Naive thymus-derived CD4-positive, alpha-beta T cell (primary cell): ENCODE results near the gene CD247. TPM values are rescaled to one million over a fixed set of nuclear protein-coding genes. Genes with fewer than 3 reads are reported as not detected.

Experiments used
- ATAC-seq: fragments of 150-1000 bp; cut with Tn5 transposase; 2 replicates; pipeline ENCODE4 v1.10.0; 2021; ENCODE audit warnings: mild to moderate bottlenecking, moderate library complexity
- CTCF ChIA-PET: fragments of 350-600 bp; sonication (Branson Sonifier 250); formaldehyde crosslinking; loops from one replicate; lab custom pipeline; 2021; ENCODE audit warnings: antibody characterized with exemption; lab: Charles Lee
- POLR2A ChIA-PET: fragments of 350-600 bp; sonication (Branson Sonifier 250); formaldehyde crosslinking; loops from one replicate; lab custom pipeline; 2021; ENCODE audit warnings: antibody characterized with exemption, inconsistent platforms; lab: Charles Lee
- DNase-seq, 9 donors: peaks; one replicate each; pipeline versions ENCODE4 v3.0.0 to v3.0.0-alpha.2; 2020 to 2022; ENCODE audit warnings: mixed read lengths in 1 of 9
- H3K27ac ChIP-seq: one replicate; pipeline ENCODE4 v1.7.0; 2013; ENCODE audit warnings: mild to moderate bottlenecking, low read depth, low read length, moderate library complexity
- H3K27me3 ChIP-seq, 2 donors: one replicate each; pipeline ENCODE4 v1.7.0; 2013; ENCODE audit warnings: low read length in 2 of 2, mild to moderate bottlenecking in 2 of 2, moderate library complexity in 2 of 2; ENCODE audit not compliant: control insufficient read depth in 2 of 2, insufficient read depth in 2 of 2
- H3K36me3 ChIP-seq, 3 experiments: 1 replicate in 2 of 3; 2 replicates in 1 of 3; pipeline ENCODE4 v1.7.0; 2013; ENCODE audit warnings: low read length in 3 of 3, mild to moderate bottlenecking in 3 of 3, moderate library complexity in 1 of 3; ENCODE audit not compliant: insufficient read depth in 3 of 3, control insufficient read depth in 2 of 3
- H3K4me1 ChIP-seq, 2 donors: one replicate each; pipeline ENCODE4 v1.7.0; 2013; ENCODE audit warnings: low read length in 2 of 2, mild to moderate bottlenecking in 2 of 2, moderate library complexity in 1 of 2; ENCODE audit not compliant: control insufficient read depth in 2 of 2, insufficient read depth in 2 of 2
- H3K4me3 ChIP-seq: 2 replicates; pipeline ENCODE4 v1.7.0; 2013; ENCODE audit warnings: mild to moderate bottlenecking, low read length
- H3K9me3 ChIP-seq, 3 experiments: 1 replicate in 2 of 3; 2 replicates in 1 of 3; pipeline ENCODE4 v1.7.0; 2013; ENCODE audit warnings: low read length in 3 of 3; ENCODE audit not compliant: control insufficient read depth in 2 of 3
- H3K27ac Mint-ChIP-seq, 9 donors: one replicate each; pipeline ENCODE4 v1.8.0; 2020 to 2022; ENCODE audit warnings: mixed read lengths in 9 of 9, mild to moderate bottlenecking in 8 of 9, moderate library complexity in 5 of 9, inconsistent platforms in 2 of 9
- H3K27me3 Mint-ChIP-seq, 5 donors: one replicate each; pipeline ENCODE4 v1.8.0; 2021 to 2022; ENCODE audit warnings: mixed read lengths in 5 of 5, mild to moderate bottlenecking in 1 of 5
- H3K36me3 Mint-ChIP-seq, 5 donors: one replicate each; pipeline ENCODE4 v1.8.0; 2020 to 2022; ENCODE audit warnings: mixed read lengths in 5 of 5, mild to moderate bottlenecking in 3 of 5, inconsistent platforms in 1 of 5
- H3K4me1 Mint-ChIP-seq, 7 donors: one replicate each; pipeline ENCODE4 v1.8.0; 2020 to 2022; ENCODE audit warnings: mixed read lengths in 7 of 7, mild to moderate bottlenecking in 3 of 7, inconsistent platforms in 1 of 7
- H3K4me3 Mint-ChIP-seq, 10 donors: one replicate each; pipeline ENCODE4 v1.8.0; 2020 to 2022; ENCODE audit warnings: mild to moderate bottlenecking in 10 of 10, mixed read lengths in 10 of 10, moderate library complexity in 6 of 10, inconsistent platforms in 2 of 10
- H3K9me3 Mint-ChIP-seq, 11 donors: one replicate each; pipeline ENCODE4 v1.8.0; 2020 to 2022; ENCODE audit warnings: mixed read lengths in 11 of 11, mild to moderate bottlenecking in 4 of 11, inconsistent platforms in 1 of 11, moderate library complexity in 1 of 11
- intact Hi-C, 2 donors: fragments of 100-400 bp; cut with micrococcal nuclease; formaldehyde crosslinking; loops; one replicate each; pipeline ENCODE4 v1.15.1; 2023
- polyA plus RNA-seq, 2 donors: library from polyadenylated mRNA; unstranded; fragments of 300-500 nt; fragmentation: Illumina TruSeq; gene quantifications; one replicate each; pipeline ENCODE4 v1.2.3, GENCODE V29; 2021
- total RNA-seq, 6 experiments: library from RNA in 5 of 6; stranded (reverse) in 5 of 6; gene quantifications; 1 replicate in 5 of 6; 2 replicates in 1 of 6; pipeline ENCODE4 v1.2.3 and lab custom pipeline; 2021 to 2026

CD247 gene
- total RNA-seq (100 to 1,000 TPM; 246 to 476 (median 336) TPM), polyA plus RNA-seq (100 to 1,000 TPM; 352 to 437 TPM), total RNA-seq (lab: John Stamatoyannopoulos, UW) (451 reads per million, percentile 97 among the genes with 10 or more reads in this experiment)

DNA sequence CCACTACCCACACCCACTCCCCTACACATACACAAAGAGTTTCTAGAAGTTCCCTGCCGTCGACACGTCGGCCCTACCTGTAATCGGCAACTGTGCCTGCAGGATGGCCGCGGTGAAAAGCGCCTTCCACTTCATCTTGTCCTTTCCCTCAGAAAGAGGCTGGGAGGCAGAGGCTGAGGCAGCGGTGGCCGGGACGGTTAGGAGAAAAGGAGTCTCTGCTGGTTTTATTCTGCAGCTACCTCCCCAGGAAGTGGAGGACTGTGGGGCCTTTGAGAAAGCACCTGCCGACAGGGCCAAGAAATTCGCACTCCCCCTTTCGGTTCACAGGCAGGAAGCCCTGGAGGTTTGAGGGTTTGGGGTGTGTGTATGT is at the start of gene CD247:
TSS of gene CD247 (minus strand) at position 199 of the 370 bp plus-strand sequence. CDS start at position 135, 64 bp downstream.
- peak within 1 kb of the TSS; percentile 93 to 100 (median 98) for H3K27ac Mint-ChIP-seq
- H3K9me3 ChIP-seq = no peaks in the 10 kb centered on the region
- H3K4me3 ChIP-seq = peak within 1 kb of the TSS; percentile 86
- H3K36me3 Mint-ChIP-seq = peaks cover 9 to 38% (median 33%) of the 10 kb centered on the region in 5 donors
- peaks cover 0 to 15% (median 0%) of the 10 kb centered on the region in 3 experiments for H3K36me3 ChIP-seq
- H3K27me3 ChIP-seq = no peaks in the 10 kb centered on the region
- peaks cover 0 to 14% (median 0%) of the 10 kb centered on the region in 5 donors for H3K27me3 Mint-ChIP-seq
- intact Hi-C loops = loop anchor here (1.0 to 5.0 kb wide), 13 partner anchors 8 to 641 kb away; partner anchors contain the start of genes POU2F1 (in 1 of the 2) and TADA1 (in 1 of the 2)
- peaks cover 16 to 30% of the 10 kb centered on the region in 2 donors for H3K4me1 ChIP-seq
- H3K4me3 Mint-ChIP-seq = peak within 1 kb of the TSS; percentile 88 to 100 (median 99)
- ATAC-seq (peak; percentile 84), DNase-seq (peak; percentile 47 to 88 (median 82))
- H3K4me1 Mint-ChIP-seq = peaks cover 16 to 55% (median 39%) of the 10 kb centered on the region in 7 donors
- POLR2A ChIA-PET = interaction anchor here (0.7 to 8.4 kb wide), 20 partner anchors 9 to 428 kb away, joined by 3 to 281 read pairs (median 25); partner anchors contain the start of genes CREG1, GPA33 and POU2F1
- H3K9me3 Mint-ChIP-seq = no peaks in the 10 kb centered on the region
- H3K27ac ChIP-seq = peak within 1 kb of the TSS; percentile 96
- CTCF ChIA-PET = interaction anchor here (0.6 to 5.7 kb wide), 16 partner anchors 9 to 117 kb away, joined by 3 to 40 read pairs (median 6); no protein-coding TSS in a partner anchor

DNA sequence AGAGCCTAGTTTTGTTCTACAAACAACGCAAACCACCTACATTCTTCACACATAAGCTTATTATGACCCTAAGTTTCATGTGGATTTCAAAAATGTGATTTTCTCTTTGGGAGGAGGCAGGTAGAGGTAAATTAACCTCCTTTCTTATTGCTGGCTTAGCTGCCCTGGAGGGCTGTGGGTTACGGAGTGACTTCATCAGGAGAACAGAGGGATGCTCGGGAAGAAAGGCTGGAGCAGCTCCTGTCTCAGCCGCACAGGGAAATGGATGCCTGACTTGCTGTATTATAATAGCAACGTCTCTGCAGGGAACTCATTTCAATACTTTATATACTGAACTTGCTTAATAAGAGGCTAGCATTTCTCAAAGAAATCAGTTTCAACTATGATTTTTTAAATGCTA is 49.3 kb upstream of the CD247 start:
- ChIA-PET POLR2A (no interaction called here), CTCF (no interaction called here)
- Mint-ChIP-seq H3K27me3 (peaks cover 0 to 8% (median 4%) of the 10 kb centered on the region in 5 donors), H3K27ac (no peak overlapping the region), H3K36me3 (no peaks in the 10 kb centered on the region), H3K4me1 (peaks cover 0 to 7% (median 0%) of the 10 kb centered on the region in 7 donors), H3K4me3 (no peak overlapping the region), H3K9me3 (peaks cover 0 to 2% (median 0%) of the 10 kb centered on the region in 11 donors)
- H3K9me3 ChIP-seq = no peaks in the 10 kb centered on the region
- intact Hi-C loops = no loop called here
- no peaks in the 10 kb centered on the region for H3K36me3 ChIP-seq
- DNase-seq = no peak
- H3K4me1 ChIP-seq = no peaks in the 10 kb centered on the region
- no peaks in the 10 kb centered on the region for H3K27me3 ChIP-seq
- no peak overlapping the region for H3K27ac ChIP-seq
- ATAC-seq = no peak
- H3K4me3 ChIP-seq = no peak overlapping the region

DNA sequence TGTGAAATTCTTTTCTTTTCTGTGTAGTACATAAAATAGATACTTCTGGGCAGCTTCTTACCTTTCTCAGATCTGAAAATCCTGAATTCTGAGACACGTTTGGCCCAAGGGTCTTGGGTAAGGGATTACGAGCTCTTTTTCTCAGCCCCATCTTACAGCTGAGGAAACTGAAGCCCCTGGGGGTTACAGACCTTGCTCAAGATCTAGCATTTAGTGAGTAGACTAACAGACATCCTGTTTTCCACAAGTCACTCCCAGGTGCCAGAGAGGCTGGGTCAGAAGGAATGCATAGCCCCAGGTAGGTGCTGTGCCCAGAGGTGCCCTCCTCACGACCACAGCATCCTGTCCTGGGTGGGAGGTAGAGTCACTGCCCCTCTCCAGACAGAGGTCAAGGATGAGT is 48.4 kb upstream of the CD247 start:
- Mint-ChIP-seq H3K4me3 (no peak overlapping the region), H3K36me3 (no peaks in the 10 kb centered on the region), H3K27ac (no peak overlapping the region), H3K27me3 (peaks cover 0 to 8% (median 0%) of the 10 kb centered on the region in 5 donors), H3K4me1 (peaks cover 0 to 7% (median 0%) of the 10 kb centered on the region in 7 donors), H3K9me3 (peaks cover 0 to 2% (median 0%) of the 10 kb centered on the region in 11 donors)
- intact Hi-C loops = no loop called here
- Histone ChIP-seq H3K27ac (no peak overlapping the region), H3K9me3 (no peaks in the 10 kb centered on the region), H3K36me3 (no peaks in the 10 kb centered on the region), H3K27me3 (no peaks in the 10 kb centered on the region), H3K4me3 (no peak overlapping the region), H3K4me1 (no peaks in the 10 kb centered on the region)
- DNase-seq (no peak), ATAC-seq (no peak)
- POLR2A ChIA-PET = no interaction called here
- CTCF ChIA-PET = no interaction called here

DNA sequence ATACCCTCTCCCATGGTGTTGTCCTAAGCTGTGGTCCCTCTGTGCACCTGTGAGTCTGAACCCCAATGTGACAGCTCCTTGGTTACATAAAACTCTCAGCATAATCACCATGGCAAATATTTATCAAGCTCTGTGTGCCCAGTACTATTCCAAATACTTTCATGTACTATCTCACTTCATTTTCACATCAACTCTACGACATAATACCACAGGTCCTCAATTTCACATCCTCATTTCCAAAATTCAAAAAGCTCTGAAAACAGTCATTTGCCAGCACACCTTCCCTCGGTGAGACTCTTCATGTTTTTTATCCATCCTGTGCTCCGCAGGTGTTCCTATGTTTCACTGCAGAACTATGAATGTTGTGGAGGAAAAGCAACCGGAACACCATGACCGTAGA is 47.6 kb upstream of the CD247 start:
- Mint-ChIP-seq H3K4me1 (peaks cover 0 to 7% (median 0%) of the 10 kb centered on the region in 7 donors), H3K9me3 (no peaks in the 10 kb centered on the region), H3K27me3 (peaks cover 0 to 8% (median 0%) of the 10 kb centered on the region in 5 donors), H3K4me3 (no peak overlapping the region), H3K27ac (no peak overlapping the region), H3K36me3 (no peaks in the 10 kb centered on the region)
- H3K27ac ChIP-seq = no peak overlapping the region
- intact Hi-C loops = no loop called here
- H3K4me1 ChIP-seq = no peaks in the 10 kb centered on the region
- ATAC-seq (no peak), DNase-seq (no peak)
- no peaks in the 10 kb centered on the region for H3K9me3 ChIP-seq
- ChIA-PET POLR2A (interaction anchor here (0.6 kb wide), 1 partner anchor 24 kb away, joined by 3 read pairs; no protein-coding TSS in a partner anchor), CTCF (interaction anchor here (1.5 kb wide), 1 partner anchor 35 kb away, joined by 3 read pairs; no protein-coding TSS in a partner anchor)
- H3K36me3 ChIP-seq = no peaks in the 10 kb centered on the region
- H3K4me3 ChIP-seq = no peak overlapping the region
- no peaks in the 10 kb centered on the region for H3K27me3 ChIP-seq

DNA sequence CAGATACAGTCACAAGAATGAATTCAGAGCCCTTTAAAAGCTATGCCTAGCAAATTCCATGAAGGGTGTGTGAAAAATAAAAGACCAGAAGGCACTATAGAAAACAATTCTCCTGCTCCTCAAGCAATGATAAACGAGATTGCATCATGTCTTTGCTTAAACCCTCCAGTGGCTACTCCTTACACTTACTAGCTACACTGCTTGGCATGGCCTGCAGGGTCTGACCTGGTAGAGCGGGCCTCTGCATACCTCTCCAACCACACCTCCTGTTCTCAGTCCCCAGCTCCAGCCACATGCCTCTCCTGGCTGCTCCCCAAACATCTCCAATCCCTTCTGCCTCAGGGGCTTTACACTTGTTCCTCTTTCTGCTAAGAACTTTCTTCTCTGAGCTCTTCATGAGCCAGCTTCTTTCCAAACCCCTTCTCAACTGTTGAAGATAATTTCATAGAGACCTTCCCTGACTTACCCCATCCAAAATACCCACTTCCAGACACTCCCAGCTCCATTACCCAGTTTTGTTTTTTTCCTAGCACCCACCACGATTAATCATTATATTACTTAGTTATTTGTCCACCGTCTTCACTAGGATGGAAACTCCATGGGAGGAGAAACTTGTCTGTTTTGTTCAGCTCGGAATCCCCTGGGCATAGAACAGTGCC is 46.4 kb upstream of the CD247 start:
- ChIA-PET POLR2A (interaction anchor here (0.6 to 1.0 kb wide), 3 partner anchors 11 to 663 kb away, joined by 3 read pairs; partner anchors contain the start of gene CREG1), CTCF (interaction anchor here (0.6 to 1.6 kb wide), 5 partner anchors 11 to 72 kb away, joined by 3 to 7 read pairs (median 3); partner anchors contain the start of gene CREG1)
- no peaks in the 10 kb centered on the region for H3K9me3 Mint-ChIP-seq
- no peak overlapping the region for H3K4me3 Mint-ChIP-seq
- H3K27me3 ChIP-seq = no peaks in the 10 kb centered on the region
- no peak overlapping the region for H3K27ac Mint-ChIP-seq
- H3K9me3 ChIP-seq = no peaks in the 10 kb centered on the region
- intact Hi-C loops = no loop called here
- H3K36me3 Mint-ChIP-seq = no peaks in the 10 kb centered on the region
- no peak for ATAC-seq
- H3K36me3 ChIP-seq = no peaks in the 10 kb centered on the region
- no peaks in the 10 kb centered on the region for H3K4me1 ChIP-seq
- no peak overlapping the region for H3K27ac ChIP-seq
- DNase-seq = no peak
- H3K4me1 Mint-ChIP-seq = peaks cover 0 to 7% (median 0%) of the 10 kb centered on the region in 7 donors
- H3K27me3 Mint-ChIP-seq = peaks cover 0 to 8% (median 0%) of the 10 kb centered on the region in 5 donors
- no peak overlapping the region for H3K4me3 ChIP-seq

DNA sequence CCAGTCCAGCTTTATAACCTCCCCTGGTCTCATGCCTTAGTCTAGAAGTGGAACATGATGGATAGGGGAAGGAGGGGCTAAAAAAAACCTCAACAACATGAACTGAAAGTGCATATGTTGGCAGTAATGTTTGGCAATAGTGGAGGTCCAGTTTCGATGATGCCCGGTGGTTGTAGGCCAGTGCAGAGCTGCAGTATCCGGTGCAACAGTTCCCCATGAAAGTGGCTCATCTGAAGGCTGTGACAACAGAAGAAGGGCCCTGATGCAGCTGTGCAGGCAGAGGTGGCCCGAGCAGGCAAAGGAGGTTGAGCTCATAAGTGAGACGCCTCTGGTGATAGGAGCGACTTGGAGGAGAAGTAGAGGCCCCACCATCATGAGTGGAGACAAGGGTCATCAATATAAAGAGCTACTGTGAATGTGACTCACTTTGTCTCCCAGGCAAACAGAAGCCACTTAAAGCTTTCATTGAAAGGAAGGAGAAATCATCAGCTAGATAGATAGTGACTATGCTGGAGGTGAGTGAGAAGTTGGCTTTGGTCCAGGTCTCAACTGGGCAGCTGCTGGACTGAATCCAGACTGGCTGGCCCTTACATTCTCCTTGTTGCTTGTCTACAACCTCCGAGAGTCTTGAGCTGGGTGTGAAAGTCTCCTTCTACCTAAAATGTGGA is 45.4 kb upstream of the CD247 start:
- no peak overlapping the region for H3K27ac Mint-ChIP-seq

More for the DNA sequence above, 45.4 kb upstream of the CD247 start:
- ChIA-PET CTCF (interaction anchor here (0.8 to 1.6 kb wide), 3 partner anchors 10 to 23 kb away, joined by 4 to 7 read pairs (median 5); partner anchors contain the start of gene CREG1), POLR2A (interaction anchor here (0.6 to 1.4 kb wide), 2 partner anchors 10 to 661 kb away, joined by 3 read pairs; partner anchors contain the start of gene CREG1)
- Mint-ChIP-seq H3K27me3 (peaks cover 0 to 3% (median 0%) of the 10 kb centered on the region in 5 donors), H3K4me1 (peaks cover 0 to 7% (median 0%) of the 10 kb centered on the region in 7 donors), H3K9me3 (peaks cover 0 to 2% (median 0%) of the 10 kb centered on the region in 11 donors), H3K36me3 (no peaks in the 10 kb centered on the region), H3K4me3 (no peak overlapping the region)
- intact Hi-C loops = no loop called here
- no peaks in the 10 kb centered on the region for H3K9me3 ChIP-seq
- H3K4me1 ChIP-seq = no peaks in the 10 kb centered on the region
- DNase-seq (no peak), ATAC-seq (peak; percentile 81)
- H3K36me3 ChIP-seq = no peaks in the 10 kb centered on the region
- no peaks in the 10 kb centered on the region for H3K27me3 ChIP-seq
- H3K4me3 ChIP-seq = no peak overlapping the region
- H3K27ac ChIP-seq = no peak overlapping the region
